A549 (cell line): Measurements from ENCODE around the gene ATAD2B. TPM values are rescaled to one million over a fixed set of nuclear protein-coding genes. Genes with fewer than 3 reads are reported as not detected.

Experiments used
- ATAC-seq, 2 experiments: fragments of 200-7000 bp in 1 of 2; fragments of >200 bp in 1 of 2; cut with Nextera tagmentation in 1 of 2; cut with Tn5 transposase in 1 of 2; 3 replicates each; pipeline versions ENCODE4 v1.8.0 to v1.9.1; 2018 to 2020; ENCODE audit warnings: mild to moderate bottlenecking in 1 of 2, moderate library complexity in 1 of 2
- CTCF ChIA-PET: fragments of 300-600 bp; sonication (Branson Sonifier 250); formaldehyde crosslinking; extraction: SDS; loops from one replicate; lab custom pipeline; 2021; ENCODE audit warnings: antibody characterized with exemption, inconsistent platforms; lab: Yijun Ruan, JAX
- POLR2A ChIA-PET: fragments of 350-600 bp; formaldehyde crosslinking; extraction: SDS; loops from one replicate; lab custom pipeline; 2021; ENCODE audit warnings: antibody characterized with exemption, inconsistent platforms; lab: Yijun Ruan, JAX
- DNase-seq, 2 experiments: peaks; one replicate each; pipeline versions ENCODE4 v3.0.0 to v3.0.0-alpha.2; 2011 to 2016; ENCODE audit warnings: low read depth in 1 of 2, low spot score in 1 of 2
- FAIRE-seq: peaks from 2 replicates; lab custom pipeline; 2011; peaks lifted over from hg19 to GRCh38; lab: Jason Lieb, UNC
- H3K27ac ChIP-seq, 2 experiments: fragments of >200 bp; sonication (Bioruptor Twin); formaldehyde crosslinking; 3 replicates each; pipeline ENCODE4 v1.5.1; 2016 to 2017
- H3K4me1 ChIP-seq: fragments of >200 bp; sonication (Bioruptor Twin); formaldehyde crosslinking; 3 replicates; pipeline ENCODE4 v1.6.1; 2016
- H3K4me2 ChIP-seq: fragments of >200 bp; sonication (Bioruptor Twin); formaldehyde crosslinking; 3 replicates; pipeline ENCODE4 v1.6.1; 2016
- H3K4me3 ChIP-seq: fragments of >200 bp; sonication (Bioruptor Twin); formaldehyde crosslinking; 3 replicates; pipeline ENCODE4 v1.5.1; 2016
- H3K9me3 ChIP-seq: fragments of >200 bp; sonication (Bioruptor Twin); formaldehyde crosslinking; 3 replicates; pipeline ENCODE4 v1.6.1; 2016
- BHLHE40 ChIP-seq: IDR thresholded peaks from 2 replicates; pipeline ENCODE4 v1.6.1; 2012; ENCODE audit warnings: low read depth, low read length, inconsistent platforms
- CBX2 ChIP-seq: fragments of 200-600 bp; sonication (generic); IDR thresholded peaks from 2 replicates; pipeline ENCODE4 v1.6.1; 2016; ENCODE audit warnings: low read depth, mild to moderate bottlenecking, borderline replicate concordance
- CBX8 ChIP-seq: fragments of 200-600 bp; sonication (generic); IDR thresholded peaks from 2 replicates; pipeline ENCODE4 v1.6.1; 2016
- CHD2 ChIP-seq: fragments of 150-350 bp; IDR thresholded peaks from 2 replicates; pipeline ENCODE4 v1.6.1; 2014; ENCODE audit warnings: low read length; ENCODE audit not compliant: partially characterized antibody
- CHD4 ChIP-seq: fragments of 200-600 bp; sonication (generic); IDR thresholded peaks from 2 replicates; pipeline ENCODE4 v1.6.1; 2016; ENCODE audit warnings: antibody characterized with exemption, mild to moderate bottlenecking, borderline replicate concordance
- EHF ChIP-seq: fragments of 250-450 bp; sonication (Bioruptor Pico); IDR thresholded peaks from 2 replicates; pipeline ENCODE4 v1.5.0; 2020; ENCODE audit warnings: mild to moderate bottlenecking
- EP300 ChIP-seq, 2 experiments: fragments of >200 bp; sonication (Bioruptor Twin); formaldehyde crosslinking; IDR thresholded peaks; 2 replicates in 1 of 2; 3 replicates in 1 of 2; pipeline ENCODE4 v1.6.1; 2016 to 2017
- FOSB ChIP-seq: fragments of 250-450 bp; sonication (Bioruptor Pico); IDR thresholded peaks from 2 replicates; pipeline ENCODE4 v1.5.0; 2020; ENCODE audit warnings: mild to moderate bottlenecking, moderate library complexity
- FOSL2 ChIP-seq, 2 experiments: fragments of 450-650 bp in 1 of 2; fragments of >200 bp in 1 of 2; sonication (Bioruptor Twin) in 1 of 2; formaldehyde crosslinking; IDR thresholded peaks; 2 replicates each; pipeline versions ENCODE4 v1.5.0 to v1.6.1; 2016 to 2020; ENCODE audit warnings: mild to moderate bottlenecking in 1 of 2, moderate library complexity in 1 of 2
- HEYL ChIP-seq: fragments of 250-450 bp; sonication (Bioruptor Pico); IDR thresholded peaks from 2 replicates; pipeline ENCODE4 v1.8.0; 2021; ENCODE audit warnings: mild to moderate bottlenecking, moderate library complexity
- HOXB13 ChIP-seq: fragments of 250-450 bp; sonication (Bioruptor Pico); IDR thresholded peaks from 2 replicates; pipeline ENCODE4 v1.5.0; 2020; ENCODE audit warnings: low read depth, mild to moderate bottlenecking, moderate library complexity
- KDM1A ChIP-seq: fragments of 200-600 bp; sonication (generic); IDR thresholded peaks from 2 replicates; pipeline ENCODE4 v1.6.1; 2016; ENCODE audit warnings: low read depth, mild to moderate bottlenecking
- KDM5A ChIP-seq: fragments of 200-600 bp; sonication (generic); IDR thresholded peaks from 2 replicates; pipeline ENCODE4 v1.6.1; 2016; ENCODE audit warnings: antibody characterized with exemption, mild to moderate bottlenecking
- POLR2A ChIP-seq: IDR thresholded peaks from 2 replicates; pipeline ENCODE4 v1.6.1; 2012; ENCODE audit warnings: mild to moderate bottlenecking, low read length
- POLR2AphosphoS2 ChIP-seq: conservative IDR thresholded peaks from 2 replicates; pipeline ENCODE4 v1.6.1; 2012; ENCODE audit warnings: low read length, improper control_type of control experiment, inconsistent platforms
- RAD21 ChIP-seq, 2 experiments: fragments of >200 bp in 1 of 2; sonication (Bioruptor Twin) in 1 of 2; formaldehyde crosslinking in 1 of 2; IDR thresholded peaks in 1 of 2; conservative IDR thresholded peaks in 1 of 2; 2 replicates in 1 of 2; 3 replicates in 1 of 2; pipeline ENCODE4 v1.6.1; 2012 to 2018; ENCODE audit warnings: inconsistent platforms in 1 of 2
- RCOR1 ChIP-seq: fragments of 150-350 bp; IDR thresholded peaks from 2 replicates; pipeline ENCODE4 v1.6.1; 2014; ENCODE audit warnings: antibody characterized with exemption, low read length, low read depth
- SMC3 ChIP-seq: fragments of >200 bp; sonication (Bioruptor Twin); formaldehyde crosslinking; IDR thresholded peaks from 3 replicates; pipeline ENCODE4 v1.6.1; 2018; ENCODE audit warnings: inconsistent platforms
- SREBF2 ChIP-seq: fragments of 450-650 bp; IDR thresholded peaks from 2 replicates; pipeline ENCODE4 v1.6.1; 2014; ENCODE audit warnings: mild to moderate bottlenecking, moderate library complexity
- TFCP2L1 ChIP-seq: fragments of 250-450 bp; sonication (Bioruptor Pico); IDR thresholded peaks from 2 replicates; pipeline ENCODE4 v1.5.0; 2021; ENCODE audit warnings: mild to moderate bottlenecking
- WGBS: methylation state at CpG from one replicate; pipeline ENCODE4 v1.1.6; 2017; ENCODE audit errors: missing lambda C conversion rate; 5-methylcytosine and 5-hydroxymethylcytosine counted together
- polyA plus RNA-seq, 4 experiments: library from polyadenylated mRNA; depleted of rRNA in 3 of 4; stranded (reverse); fragments of >200 nt; fragmentation: RNase III in 1 of 4; extraction: RNeasy Plus Mini Kit Qiagen cat#74134 plus additional on column Dnase treatment in 1 of 4; gene quantifications; 2 replicates in 3 of 4; 3 replicates in 1 of 4; pipeline ENCODE4 v1.2.3, GENCODE V29; 2011 to 2017
- TF ChIP-seq, protein P1 (sequence below): fragments of 450-650 bp; IDR thresholded peaks from 2 replicates; pipeline ENCODE4 v1.6.1; 2014; ENCODE audit warnings: antibody characterized with exemption
- TF ChIP-seq, protein P2 (sequence below): fragments of >200 bp; sonication (Bioruptor Twin); formaldehyde crosslinking; IDR thresholded peaks from 3 replicates; pipeline ENCODE4 v1.6.1; 2016
- TF ChIP-seq, protein P3 (sequence below): fragments of >200 bp; sonication (Bioruptor Twin); formaldehyde crosslinking; IDR thresholded peaks from 2 replicates; pipeline ENCODE4 v1.6.1; 2016
- TF ChIP-seq, protein P4 (sequence below): fragments of 250-450 bp; sonication (Bioruptor Pico); IDR thresholded peaks from 2 replicates; pipeline ENCODE4 v1.5.0; 2021; ENCODE audit warnings: mild to moderate bottlenecking, moderate library complexity, borderline replicate concordance
- TF ChIP-seq, protein P5 (sequence below): fragments of 150-350 bp; IDR thresholded peaks from 2 replicates; pipeline ENCODE4 v1.6.1; 2014; ENCODE audit warnings: low read depth, mild to moderate bottlenecking, low read length
- TF ChIP-seq, protein P6 (sequence below): fragments of 200-600 bp; sonication (generic); IDR thresholded peaks from 2 replicates; pipeline ENCODE4 v1.6.1; 2016; ENCODE audit warnings: antibody characterized with exemption, mild to moderate bottlenecking, moderate library complexity

The ATAD2B gene
- polyA plus RNA-seq, 2 of the 4 experiments (the other 2 are of a cell fraction): 5.4 to 13.1 TPM

DNA sequence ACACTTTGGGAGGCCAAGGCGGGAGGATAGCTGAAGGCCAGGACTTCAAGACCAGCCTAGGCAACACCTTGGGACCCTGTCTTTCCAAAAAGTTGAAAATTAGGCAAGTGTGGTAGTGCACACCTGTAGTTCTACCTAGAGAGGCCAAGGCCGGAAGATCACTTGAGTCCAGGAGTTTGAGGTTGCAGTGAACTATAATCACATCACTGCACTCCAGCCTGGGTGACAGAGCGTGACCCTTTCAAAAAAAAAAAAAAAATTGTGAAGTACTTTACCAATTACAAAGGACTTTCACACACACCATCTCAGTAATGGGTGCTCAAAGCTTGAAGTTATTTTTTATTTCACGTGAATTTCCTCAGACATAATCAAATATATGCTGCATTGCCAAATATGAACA lies 65.0 kb downstream of the ATAD2B start:
- ChIA-PET POLR2A (no interaction called here), CTCF (no interaction called here)
- WGBS: 90% methylated on average over 4 of the region's 4 CpGs
- Histone ChIP-seq H3K4me2 (no peak overlapping the region), H3K9me3 (no peaks in the 10 kb centered on the region), H3K27ac (no peak overlapping the region), H3K4me1 (no peaks in the 10 kb centered on the region), H3K4me3 (no peak overlapping the region)
- DNase-seq: no peak
- ATAC-seq: no peak
- no peak for TF ChIP-seq EP300 (IDR thresholded peaks at IDR 0.05)
- TF ChIP-seq, protein P1, sequence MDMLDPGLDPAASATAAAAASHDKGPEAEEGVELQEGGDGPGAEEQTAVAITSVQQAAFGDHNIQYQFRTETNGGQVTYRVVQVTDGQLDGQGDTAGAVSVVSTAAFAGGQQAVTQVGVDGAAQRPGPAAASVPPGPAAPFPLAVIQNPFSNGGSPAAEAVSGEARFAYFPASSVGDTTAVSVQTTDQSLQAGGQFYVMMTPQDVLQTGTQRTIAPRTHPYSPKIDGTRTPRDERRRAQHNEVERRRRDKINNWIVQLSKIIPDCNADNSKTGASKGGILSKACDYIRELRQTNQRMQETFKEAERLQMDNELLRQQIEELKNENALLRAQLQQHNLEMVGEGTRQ: no peak
- no peak for TF ChIP-seq CBX2
- FAIRE-seq: no peak

DNA sequence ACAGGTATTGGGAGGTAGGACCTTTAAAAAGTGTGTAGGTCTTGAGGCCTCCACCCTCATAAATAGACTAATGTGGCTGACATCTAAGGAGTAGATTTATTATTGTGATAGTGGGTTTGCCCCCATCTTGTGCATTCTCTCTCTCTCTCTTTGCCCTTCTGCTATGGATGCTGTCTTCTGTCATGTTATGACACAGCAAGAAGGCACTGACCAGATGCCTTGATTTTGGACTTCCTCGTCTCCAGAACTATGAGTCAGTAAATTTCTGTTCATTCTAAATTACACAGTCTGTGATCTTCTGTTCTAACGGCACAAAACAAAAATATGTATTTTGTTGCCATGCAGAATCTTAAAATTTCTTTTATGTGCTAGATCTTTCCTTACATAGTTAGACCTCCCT lies 66.9 kb downstream of the ATAD2B start:
- no peak for TF ChIP-seq SREBF2
- no peak for TF ChIP-seq POLR2A
- TF ChIP-seq CBX8: no peak
- no peak for TF ChIP-seq KDM1A
- TF ChIP-seq KDM5A: no peak
- TF ChIP-seq FOSL2 (IDR thresholded peaks at IDR 0.05): no peak
- TF ChIP-seq FOSL2 (CRISPR knock-in tag; IDR thresholded peaks at IDR 0.05): no peak
- TF ChIP-seq CHD2: no peak
- no peak for TF ChIP-seq HOXB13 (CRISPR knock-in tag)
- TF ChIP-seq HEYL (CRISPR knock-in tag): no peak
- TF ChIP-seq FOSB: no peak
- TF ChIP-seq EHF (CRISPR knock-in tag): no peak
- TF ChIP-seq, protein P2, sequence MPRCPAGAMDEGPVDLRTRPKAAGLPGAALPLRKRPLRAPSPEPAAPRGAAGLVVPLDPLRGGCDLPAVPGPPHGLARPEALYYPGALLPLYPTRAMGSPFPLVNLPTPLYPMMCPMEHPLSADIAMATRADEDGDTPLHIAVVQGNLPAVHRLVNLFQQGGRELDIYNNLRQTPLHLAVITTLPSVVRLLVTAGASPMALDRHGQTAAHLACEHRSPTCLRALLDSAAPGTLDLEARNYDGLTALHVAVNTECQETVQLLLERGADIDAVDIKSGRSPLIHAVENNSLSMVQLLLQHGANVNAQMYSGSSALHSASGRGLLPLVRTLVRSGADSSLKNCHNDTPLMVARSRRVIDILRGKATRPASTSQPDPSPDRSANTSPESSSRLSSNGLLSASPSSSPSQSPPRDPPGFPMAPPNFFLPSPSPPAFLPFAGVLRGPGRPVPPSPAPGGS: no peak
- POLR2A ChIA-PET: no interaction called here
- ATAC-seq (no peak; a peak in 1 of 6 replicates), DNase-seq (peak in 1 of 2 experiments; percentile 9), FAIRE-seq (no peak)
- Histone ChIP-seq H3K27ac (no peak overlapping the region), H3K9me3 (no peaks in the 10 kb centered on the region), H3K4me2 (no peak overlapping the region), H3K4me3 (no peak overlapping the region), H3K4me1 (no peaks in the 10 kb centered on the region)
- CTCF ChIA-PET: no interaction called here
- 92% methylated on average over 2 of the region's 2 CpGs for WGBS

DNA sequence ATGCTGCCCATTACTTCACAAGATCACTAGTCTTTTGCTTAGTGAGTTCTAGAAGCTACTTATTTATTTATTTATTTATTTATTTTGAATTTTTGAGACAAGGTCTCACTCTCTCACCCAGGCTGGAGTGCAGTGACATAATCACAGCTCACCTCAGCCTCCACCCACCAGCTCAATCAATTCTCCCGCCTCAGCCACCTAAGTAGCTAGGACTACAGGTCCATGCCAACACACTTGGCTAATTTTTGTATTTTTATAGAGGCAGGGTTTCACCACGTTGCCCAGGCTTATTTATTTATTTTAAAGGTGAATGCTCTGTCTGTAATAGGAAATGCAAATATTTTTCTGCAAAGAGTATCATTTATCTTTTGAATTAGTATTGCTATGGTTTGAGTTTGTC lies 67.7 kb downstream of the ATAD2B start:
- ATAC-seq (no peak), DNase-seq (no peak), FAIRE-seq (no peak)
- Histone ChIP-seq H3K4me1 (no peaks in the 10 kb centered on the region), H3K4me2 (no peak overlapping the region), H3K4me3 (no peak overlapping the region), H3K27ac (no peak overlapping the region), H3K9me3 (no peaks in the 10 kb centered on the region)
- 70% methylated on average over 2 of the region's 2 CpGs for WGBS
- TF ChIP-seq POLR2AphosphoS2 (no peak), BHLHE40 (no peak), CHD2 (no peak), CBX2 (no peak), RAD21 (conservative IDR thresholded peaks at IDR 0.05 in 1 of 2, IDR thresholded peaks at IDR 0.05 in 1 of 2) (no peak), CHD4 (no peak), SMC3 (no peak), TFCP2L1 (no peak), HOXB13 (CRISPR knock-in tag) (no peak), FOSB (no peak), RCOR1 (no peak), KDM5A (no peak)
- TF ChIP-seq, protein P3, sequence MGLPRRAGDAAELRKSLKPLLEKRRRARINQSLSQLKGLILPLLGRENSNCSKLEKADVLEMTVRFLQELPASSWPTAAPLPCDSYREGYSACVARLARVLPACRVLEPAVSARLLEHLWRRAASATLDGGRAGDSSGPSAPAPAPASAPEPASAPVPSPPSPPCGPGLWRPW: no peak
- TF ChIP-seq, protein P4, sequence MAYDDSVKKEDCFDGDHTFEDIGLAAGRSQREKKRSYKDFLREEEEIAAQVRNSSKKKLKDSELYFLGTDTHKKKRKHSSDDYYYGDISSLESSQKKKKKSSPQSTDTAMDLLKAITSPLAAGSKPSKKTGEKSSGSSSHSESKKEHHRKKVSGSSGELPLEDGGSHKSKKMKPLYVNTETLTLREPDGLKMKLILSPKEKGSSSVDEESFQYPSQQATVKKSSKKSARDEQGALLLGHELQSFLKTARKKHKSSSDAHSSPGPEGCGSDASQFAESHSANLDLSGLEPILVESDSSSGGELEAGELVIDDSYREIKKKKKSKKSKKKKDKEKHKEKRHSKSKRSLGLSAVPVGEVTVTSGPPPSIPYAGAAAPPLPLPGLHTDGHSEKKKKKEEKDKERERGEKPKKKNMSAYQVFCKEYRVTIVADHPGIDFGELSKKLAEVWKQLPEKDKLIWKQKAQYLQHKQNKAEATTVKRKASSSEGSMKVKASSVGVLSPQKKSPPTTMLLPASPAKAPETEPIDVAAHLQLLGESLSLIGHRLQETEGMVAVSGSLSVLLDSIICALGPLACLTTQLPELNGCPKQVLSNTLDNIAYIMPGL (CRISPR knock-in tag): no peak
- TF ChIP-seq, protein P5, sequence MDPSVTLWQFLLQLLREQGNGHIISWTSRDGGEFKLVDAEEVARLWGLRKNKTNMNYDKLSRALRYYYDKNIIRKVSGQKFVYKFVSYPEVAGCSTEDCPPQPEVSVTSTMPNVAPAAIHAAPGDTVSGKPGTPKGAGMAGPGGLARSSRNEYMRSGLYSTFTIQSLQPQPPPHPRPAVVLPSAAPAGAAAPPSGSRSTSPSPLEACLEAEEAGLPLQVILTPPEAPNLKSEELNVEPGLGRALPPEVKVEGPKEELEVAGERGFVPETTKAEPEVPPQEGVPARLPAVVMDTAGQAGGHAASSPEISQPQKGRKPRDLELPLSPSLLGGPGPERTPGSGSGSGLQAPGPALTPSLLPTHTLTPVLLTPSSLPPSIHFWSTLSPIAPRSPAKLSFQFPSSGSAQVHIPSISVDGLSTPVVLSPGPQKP: no peak
- TF ChIP-seq, protein P6, sequence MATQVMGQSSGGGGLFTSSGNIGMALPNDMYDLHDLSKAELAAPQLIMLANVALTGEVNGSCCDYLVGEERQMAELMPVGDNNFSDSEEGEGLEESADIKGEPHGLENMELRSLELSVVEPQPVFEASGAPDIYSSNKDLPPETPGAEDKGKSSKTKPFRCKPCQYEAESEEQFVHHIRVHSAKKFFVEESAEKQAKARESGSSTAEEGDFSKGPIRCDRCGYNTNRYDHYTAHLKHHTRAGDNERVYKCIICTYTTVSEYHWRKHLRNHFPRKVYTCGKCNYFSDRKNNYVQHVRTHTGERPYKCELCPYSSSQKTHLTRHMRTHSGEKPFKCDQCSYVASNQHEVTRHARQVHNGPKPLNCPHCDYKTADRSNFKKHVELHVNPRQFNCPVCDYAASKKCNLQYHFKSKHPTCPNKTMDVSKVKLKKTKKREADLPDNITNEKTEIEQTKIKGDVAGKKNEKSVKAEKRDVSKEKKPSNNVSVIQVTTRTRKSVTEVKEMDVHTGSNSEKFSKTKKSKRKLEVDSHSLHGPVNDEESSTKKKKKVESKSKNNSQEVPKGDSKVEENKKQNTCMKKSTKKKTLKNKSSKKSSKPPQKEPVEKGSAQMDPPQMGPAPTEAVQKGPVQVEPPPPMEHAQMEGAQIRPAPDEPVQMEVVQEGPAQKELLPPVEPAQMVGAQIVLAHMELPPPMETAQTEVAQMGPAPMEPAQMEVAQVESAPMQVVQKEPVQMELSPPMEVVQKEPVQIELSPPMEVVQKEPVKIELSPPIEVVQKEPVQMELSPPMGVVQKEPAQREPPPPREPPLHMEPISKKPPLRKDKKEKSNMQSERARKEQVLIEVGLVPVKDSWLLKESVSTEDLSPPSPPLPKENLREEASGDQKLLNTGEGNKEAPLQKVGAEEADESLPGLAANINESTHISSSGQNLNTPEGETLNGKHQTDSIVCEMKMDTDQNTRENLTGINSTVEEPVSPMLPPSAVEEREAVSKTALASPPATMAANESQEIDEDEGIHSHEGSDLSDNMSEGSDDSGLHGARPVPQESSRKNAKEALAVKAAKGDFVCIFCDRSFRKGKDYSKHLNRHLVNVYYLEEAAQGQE: no peak
- CTCF ChIA-PET: interaction anchor here (1.0 kb wide), 1 partner anchor 67 kb away, joined by 4 read pairs; the partner anchor contains the start of gene ATAD2B
- POLR2A ChIA-PET: interaction anchor here (0.7 kb wide), 1 partner anchor 67 kb away, joined by 3 read pairs; the partner anchor contains the start of gene ATAD2B
